ENCODE results near the gene BABAM2. TPM values are rescaled to one million over a fixed set of nuclear protein-coding genes. Genes with fewer than 3 reads are reported as not detected.

BABAM2 gene
- polyA plus RNA-seq, 3 donors: 33.2 to 52.8 (median 49.3) TPM

GRCh38 chr2:28083476-28083875 is 192.9 kb downstream of the BABAM2 start:
- no peaks in the 10 kb centered on the region for H4K20me1 ChIP-seq (ENCODE audit: insufficient read depth, low read length)
- no peaks in the 10 kb centered on the region for H3K36me3 ChIP-seq (replicated peaks in 1 of 2; ENCODE audit: control insufficient read depth in 1 of 2, insufficient read depth in 2 of 2, low read length in 2 of 2)
- no peak overlapping the region for H3K9ac ChIP-seq (ENCODE audit: insufficient read depth, low read length, poor library complexity, severe bottlenecking)
- H3K27me3 Mint-ChIP-seq (ENCODE audit: low read depth in 3 of 3): peaks cover 0 to 2% (median 1%) of the 10 kb centered on the region in 3 donors
- H3K36me3 Mint-ChIP-seq: peaks cover 3 to 14% of the 10 kb centered on the region in 2 donors
- H3K27ac ChIP-seq (ENCODE audit: low read depth in 1 of 2, low read length in 2 of 2): peak overlapping the region in 1 of 2 donors; percentile 84
- H2AFZ ChIP-seq (ENCODE audit: insufficient read depth, low read depth, low read length, poor library complexity, severe bottlenecking): no peak overlapping the region
- H3K4me3 ChIP-seq (replicated peaks in 1 of 3; ENCODE audit: low read depth in 2 of 3, low read length in 3 of 3): no peak overlapping the region
- DNase-seq: no peak
- H3K9me3 Mint-ChIP-seq: peaks cover 0 to 4% (median 0%) of the 10 kb centered on the region in 7 donors
- intact Hi-C loops (cut with micrococcal nuclease): loop anchor here in 1 of 2 donors (10.0 kb wide), 1 partner anchor 289 kb away; no protein-coding TSS in a partner anchor
- no peaks in the 10 kb centered on the region for H3K27me3 ChIP-seq (ENCODE audit: control insufficient read depth in 2 of 2, insufficient read depth in 2 of 2, low read length in 2 of 2)
- WGBS (ENCODE audit: insufficient coverage): no CpG with 5 or more reads among the region's 3 CpGs
- H3K9me3 ChIP-seq (replicated peaks in 1 of 2; ENCODE audit: control insufficient read depth in 1 of 2, insufficient read depth in 1 of 2, low read length in 2 of 2): no peaks in the 10 kb centered on the region
- TF ChIP-seq CTCF (IDR thresholded peaks at IDR 0.05): no peak
- H3K4me2 ChIP-seq (replicated peaks; ENCODE audit: extremely low read depth, low read length, poor library complexity, severe bottlenecking): no peak overlapping the region
- H3K79me2 ChIP-seq (ENCODE audit: insufficient read depth, low read length): no peaks in the 10 kb centered on the region
- peaks cover 28 to 49% of the 10 kb centered on the region in 2 donors for H3K4me1 ChIP-seq (ENCODE audit: control insufficient read depth in 1 of 2, insufficient read depth in 2 of 2, low read length in 2 of 2)
- H3K4me3 Mint-ChIP-seq: no peak overlapping the region
- peaks cover 49% of the 10 kb centered on the region for H3K4me1 Mint-ChIP-seq
- H3K27ac Mint-ChIP-seq: peak overlapping the region in 1 of 7 donors; percentile 43

GRCh38 chr2:28084564-28084963 is 194.0 kb downstream of the BABAM2 start:
- 0% methylated on average over 2 of the region's 4 CpGs for WGBS (ENCODE audit: insufficient coverage)
- peak; percentile 19 to 56 (median 29) for DNase-seq
- Histone ChIP-seq H3K9me3 (replicated peaks in 1 of 2; ENCODE audit: control insufficient read depth in 1 of 2, insufficient read depth in 1 of 2, low read length in 2 of 2) (no peaks in the 10 kb centered on the region), H3K4me1 (ENCODE audit: control insufficient read depth in 1 of 2, insufficient read depth in 2 of 2, low read length in 2 of 2) (peaks cover 25 to 39% of the 10 kb centered on the region in 2 donors), H2AFZ (ENCODE audit: insufficient read depth, low read depth, low read length, poor library complexity, severe bottlenecking) (peak overlapping the region; percentile 67), H3K4me3 (replicated peaks in 1 of 3; ENCODE audit: low read depth in 2 of 3, low read length in 3 of 3) (peak overlapping the region in 1 of 3 experiments; percentile 38), H3K36me3 (replicated peaks in 1 of 2; ENCODE audit: control insufficient read depth in 1 of 2, insufficient read depth in 2 of 2, low read length in 2 of 2) (no peaks in the 10 kb centered on the region), H4K20me1 (ENCODE audit: insufficient read depth, low read length) (no peaks in the 10 kb centered on the region), H3K4me2 (replicated peaks; ENCODE audit: extremely low read depth, low read length, poor library complexity, severe bottlenecking) (peak overlapping the region; percentile 37), H3K9ac (ENCODE audit: insufficient read depth, low read length, poor library complexity, severe bottlenecking) (no peak overlapping the region), H3K27ac (ENCODE audit: low read depth in 1 of 2, low read length in 2 of 2) (peak overlapping the region in 1 of 2 donors; percentile 84), H3K79me2 (ENCODE audit: insufficient read depth, low read length) (no peaks in the 10 kb centered on the region), H3K27me3 (ENCODE audit: control insufficient read depth in 2 of 2, insufficient read depth in 2 of 2, low read length in 2 of 2) (no peaks in the 10 kb centered on the region)
- Mint-ChIP-seq H3K27me3 (ENCODE audit: low read depth in 3 of 3) (peaks cover 0 to 2% (median 1%) of the 10 kb centered on the region in 3 donors), H3K36me3 (peaks cover 3 to 17% of the 10 kb centered on the region in 2 donors), H3K27ac (peak overlapping the region; percentile 81 to 94 (median 87)), H3K4me1 (peaks cover 43% of the 10 kb centered on the region), H3K9me3 (peaks cover 0 to 4% (median 0%) of the 10 kb centered on the region in 7 donors), H3K4me3 (peak overlapping the region in 1 of 2 donors; percentile 81)
- TF ChIP-seq CTCF (IDR thresholded peaks at IDR 0.05): no peak
- intact Hi-C loops (cut with micrococcal nuclease): loop anchor here in 1 of 2 donors (10.0 kb wide), 1 partner anchor 290 kb away; no protein-coding TSS in a partner anchor
